Measurements from ENCODE around the gene RAB40A.

GRCh38 chrX:103523605-103524004 lies 4.3 kb upstream of the RAB40A start:
- TF ChIP-seq CTCF (IDR thresholded peaks at IDR 0.05; ENCODE audit: low read depth, low read length, poor library complexity, severe bottlenecking) (no peak), EZH2phosphoT487 (IDR thresholded peaks at IDR 0.05; ENCODE audit: borderline replicate concordance, low read length) (no peak)
